Mesenteric fat pad (tissue), 1 donor: ENCODE measurements around the gene CXCL14. TPM values are rescaled to one million over a fixed set of nuclear protein-coding genes. Genes with fewer than 3 reads are reported as not detected.
"Not testable (repeated sequence)": the region's sequence is repeated elsewhere in the genome, so short reads cannot be mapped to it uniquely, and the experiment has no call there.

Experiments used
- DNase-seq: peaks from one replicate; pipeline ENCODE4 v3.0.0-alpha.2; 2020; ENCODE audit warnings: low spot score
- total RNA-seq: library from RNA; stranded (reverse); fragmentation: NEBNext Ultra II Directional; extraction: Animal tissue kit (Norgen Biotek cat#: 25700); gene quantifications from one replicate; pipeline ENCODE4 v1.2.1, GENCODE V29; 2021
- donor health status: DM: yes; HTN: yes; CAD: no.

CXCL14 gene
- total RNA-seq, 1 donor from 2014 or later: 26.6 TPM

- no peak for DNase-seq
These were observed 33.7 kb downstream of the CXCL14 start for GRCh38 chr5:135545099-135545498.

GRCh38 chr5:135543485-135544304, 35.1 kb downstream of the CXCL14 start:
- no peak for DNase-seq

GRCh38 chr5:135543001-135543484, 35.7 kb downstream of the CXCL14 start:
- no peak for DNase-seq

- no peak for DNase-seq
These were observed 36.8 kb downstream of the CXCL14 start for GRCh38 chr5:135541807-135542502.

GRCh38 chr5:135539430-135540005, 39.3 kb downstream of the CXCL14 start:
- no peak for DNase-seq

- DNase-seq: no peak
These were observed 40.5 kb downstream of the CXCL14 start for GRCh38 chr5:135538261-135538660.

- DNase-seq: no peak
These were observed 41.0 kb downstream of the CXCL14 start for GRCh38 chr5:135537745-135538144.

- DNase-seq: no peak
These were observed 41.5 kb downstream of the CXCL14 start for GRCh38 chr5:135537271-135537670.

- no peak for DNase-seq
These were observed 42.7 kb downstream of the CXCL14 start, which contains the start of gene NEUROG1 for GRCh38 chr5:135535820-135536801. NEUROG1 (minus strand) TSS chr5:135535964; CDS start chr5:135535690, 274 bp downstream.

GRCh38 chr5:135535420-135535819, 43.4 kb downstream of the CXCL14 start:
- no peak for DNase-seq

- DNase-seq: no peak
These were observed 44.0 kb downstream of the CXCL14 start for GRCh38 chr5:135534609-135535419.

GRCh38 chr5:135533794-135534193, 45.0 kb downstream of the CXCL14 start:
- no peak for DNase-seq

- no peak for DNase-seq
These were observed 45.5 kb downstream of the CXCL14 start for GRCh38 chr5:135533334-135533733.

- not testable (repeated sequence) for DNase-seq
These were observed 49.2 kb downstream of the CXCL14 start for GRCh38 chr5:135529576-135529975.

- no peak for DNase-seq
These were observed 51.9 kb downstream of the CXCL14 start for GRCh38 chr5:135526924-135527323.

GRCh38 chr5:135521964-135522363, 56.8 kb downstream of the CXCL14 start:
- DNase-seq: no peak
